H1 (cell line): Measurements from ENCODE around the gene SLC6A18. TPM values are rescaled to one million over a fixed set of nuclear protein-coding genes. Genes with fewer than 3 reads are reported as not detected.

ENCODE experiments used
- CTBP2 ChIP-seq: IDR thresholded peaks from 2 replicates; pipeline ENCODE4 v1.7.0; 2011; ENCODE audit warnings: borderline replicate concordance, mild to moderate bottlenecking, moderate library complexity, mixed read lengths, low read length; ENCODE audit not compliant: insufficient read depth, insufficient read length
- CTCF ChIP-seq, 3 experiments: IDR thresholded peaks; 1 replicate in 2 of 3; 2 replicates in 1 of 3; pipeline versions ENCODE4 v1.5.1 to v1.6.1; 2011; ENCODE audit warnings: low read length in 3 of 3, mild to moderate bottlenecking in 3 of 3, inconsistent platforms in 2 of 3, low read depth in 1 of 3, moderate library complexity in 1 of 3; ENCODE audit not compliant: insufficient read depth in 1 of 3; ENCODE audit errors: control extremely low read depth in 1 of 3
- RFX5 ChIP-seq: IDR thresholded peaks from 2 replicates; pipeline ENCODE4 v1.6.1; 2011; ENCODE audit warnings: low read depth, low read length, improper control_type of control experiment, borderline replicate concordance
- polyA plus RNA-seq, 7 experiments: library from polyadenylated mRNA; depleted of rRNA in 3 of 7; stranded (reverse) in 5 of 7; unstranded in 2 of 7; fragments of >200 nt in 5 of 7; fragments of 200-250 nt in 2 of 7; gene quantifications; 1 replicate in 5 of 7; 2 replicates in 1 of 7; 4 replicates in 1 of 7; pipeline versions ENCODE4 v1.2.1 to v1.2.3, GENCODE V29; 2011 to 2013; ENCODE audit warnings: missing spikeins in 2 of 7, mixed read lengths in 2 of 7
- total RNA-seq: library from RNA; stranded (reverse); fragmentation: NEBNext Ultra II Directional; extraction: Animal tissue kit (Norgen Biotek cat#: 25700); gene quantifications from 2 replicates; pipeline ENCODE4 v1.2.1, GENCODE V29; 2021

The SLC6A18 gene
- total and polyA plus RNA-seq, 2 of the 8 experiments (the other 6 are each of a cell fraction or from before 2014, with no cell fraction given), result not detected

DNA sequence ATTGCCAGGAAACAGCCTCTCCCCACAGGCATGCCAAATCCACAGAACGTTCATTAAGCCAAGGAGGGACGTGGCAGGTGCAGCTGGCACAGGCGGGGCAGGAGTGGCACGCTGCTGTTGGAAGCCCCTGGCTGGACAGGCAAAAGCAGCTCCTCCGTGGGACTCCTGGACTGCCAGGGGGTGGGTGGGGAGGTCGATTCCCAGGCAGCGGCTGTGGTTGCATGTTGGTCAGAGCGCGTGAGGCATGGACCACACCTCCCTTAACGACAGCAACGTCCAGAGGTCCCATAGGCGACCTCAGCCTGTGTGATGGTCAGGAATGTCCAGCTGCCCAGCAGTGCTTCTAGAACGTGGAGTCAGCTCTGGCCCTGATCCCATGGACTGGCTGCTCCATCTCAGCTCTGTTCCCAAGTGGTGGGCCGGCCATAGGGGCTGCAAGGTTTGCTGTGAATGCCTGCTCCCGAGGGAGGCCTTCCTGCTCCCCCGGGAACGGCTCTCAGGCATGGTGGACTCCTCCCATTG lies 16.9 kb upstream of the SLC6A18 start (continued):
- no peak for TF ChIP-seq CTBP2
- TF ChIP-seq CTCF (IDR thresholded peaks at IDR 0.05; ENCODE audit: control extremely low read depth in 1 of 3, insufficient read depth in 1 of 3, low read depth in 1 of 3, low read length in 3 of 3), result no peak
- no peak for TF ChIP-seq RFX5
